Epithelial cell of esophagus (primary cell): ENCODE data around the gene PIKFYVE.

Experiments
- DNase-seq: peaks from one replicate; pipeline ENCODE4 v3.0.0; 2010; ENCODE audit warnings: low read depth
- H3K4me3 ChIP-seq: 2 replicates; pipeline ENCODE4 v1.5.1; 2011; ENCODE audit warnings: mild to moderate bottlenecking, low read length, control low read depth
- CTCF ChIP-seq: IDR thresholded peaks from 2 replicates; pipeline ENCODE4 v1.5.1; 2011; ENCODE audit warnings: low read depth, mild to moderate bottlenecking, low read length, control low read depth, inconsistent platforms; ENCODE audit not compliant: insufficient read depth; ENCODE audit errors: missing control alignments

PIKFYVE gene

GRCh38 chr2:208360259-208361076, 94.4 kb downstream of the PIKFYVE start:
- no peak overlapping the region for H3K4me3 ChIP-seq
- no peak for TF ChIP-seq CTCF
- DNase-seq = no peak

- no peak for TF ChIP-seq CTCF
- DNase-seq = no peak
- no peak overlapping the region for H3K4me3 ChIP-seq
These were observed 95.0 kb downstream of the PIKFYVE start for GRCh38 chr2:208361077-208361441.

GRCh38 chr2:208363485-208363884, 97.4 kb downstream of the PIKFYVE start:
- DNase-seq = peak; percentile 19
- TF ChIP-seq CTCF = no peak
- no peak overlapping the region for H3K4me3 ChIP-seq

- H3K4me3 ChIP-seq = no peak overlapping the region
- TF ChIP-seq CTCF = no peak
- DNase-seq = no peak
These were observed 100.4 kb downstream of the PIKFYVE start for GRCh38 chr2:208366215-208367127.

GRCh38 chr2:208369091-208369490, 103.0 kb downstream of the PIKFYVE start:
- DNase-seq = peak; percentile 48
- TF ChIP-seq CTCF = no peak
- H3K4me3 ChIP-seq = no peak overlapping the region

- H3K4me3 ChIP-seq = no peak overlapping the region
- TF ChIP-seq CTCF = no peak
- no peak for DNase-seq
These were observed 105.0 kb downstream of the PIKFYVE start for GRCh38 chr2:208370881-208371633.
